Endothelial cell of umbilical vein (primary cell): ENCODE data around the gene TUBB3. TPM values are rescaled to one million over a fixed set of nuclear protein-coding genes. Genes with fewer than 3 reads are reported as not detected.

ENCODE experiments used
- BruUV-seq: library from RNA; stranded (reverse); fragments of 400-500 nt; replicated peaks from 2 replicates; lab custom pipeline; 2021; lab: Mats Ljungman, UMichigan
- CTCF ChIA-PET: fragments of 300-600, 350-600 bp; sonication (Branson Sonifier 250); formaldehyde crosslinking; loops from one replicate; lab custom pipeline; 2021; ENCODE audit warnings: antibody characterized with exemption, inconsistent platforms; lab: Charles Lee
- POLR2A ChIA-PET: fragments of 300-600, 350-600 bp; sonication (Branson Sonifier 250); formaldehyde crosslinking; loops from one replicate; lab custom pipeline; 2021; ENCODE audit warnings: antibody characterized with exemption, inconsistent platforms; lab: Charles Lee
- DNase-seq: peaks from one replicate; pipeline ENCODE4 v3.0.0-alpha.2; 2011; ENCODE audit warnings: low read depth, low spot score
- FAIRE-seq: peaks from 2 replicates; lab custom pipeline; 2011; peaks lifted over from hg19 to GRCh38; lab: Jason Lieb, UNC
- H2AFZ ChIP-seq: 2 replicates; pipeline ENCODE4 v1.6.0; 2012; ENCODE audit warnings: low read depth, low read length, control low read depth, inconsistent platforms
- H3K27ac ChIP-seq: 2 replicates; pipeline ENCODE4 v1.5.1; 2011; ENCODE audit warnings: low read depth, mild to moderate bottlenecking, control low read depth, low read length, moderate library complexity; ENCODE audit not compliant: insufficient read depth
- H3K27me3 ChIP-seq, 2 experiments: 2 replicates each; pipeline versions ENCODE4 v1.6.0 to v1.6.1; 2011; ENCODE audit warnings: low read length in 2 of 2, mixed read lengths in 1 of 2; ENCODE audit not compliant: control insufficient read depth in 2 of 2, insufficient read depth in 2 of 2
- H3K36me3 ChIP-seq, 2 experiments: 2 replicates in 1 of 2; 3 replicates in 1 of 2; pipeline ENCODE4 v1.5.1; 2011; ENCODE audit warnings: low read length in 2 of 2, mild to moderate bottlenecking in 1 of 2, moderate library complexity in 1 of 2; ENCODE audit not compliant: control insufficient read depth in 2 of 2, insufficient read depth in 2 of 2; ENCODE audit errors: extremely low read depth in 1 of 2
- H3K4me1 ChIP-seq: 3 replicates; pipeline ENCODE4 v1.5.1; 2011; ENCODE audit warnings: mild to moderate bottlenecking, low read length; ENCODE audit not compliant: control insufficient read depth, insufficient read depth; ENCODE audit errors: extremely low read depth
- H3K4me2 ChIP-seq: 2 replicates; pipeline ENCODE4 v1.6.1; 2011; ENCODE audit warnings: low read length, control low read depth, mixed read lengths; ENCODE audit not compliant: insufficient read depth
- H3K4me3 ChIP-seq, 3 experiments: fragments of 200-600 bp in 1 of 3; sonication (generic), shearing (Covaris generic) in 1 of 3; replicated peaks in 1 of 3; 2 replicates each; pipeline ENCODE4 v1.5.1; 2011 to 2016; ENCODE audit warnings: control low read depth in 3 of 3, low read length in 3 of 3, mild to moderate bottlenecking in 2 of 3, inconsistent platforms in 1 of 3, low read depth in 1 of 3, moderate library complexity in 1 of 3; ENCODE audit not compliant: insufficient read depth in 1 of 3
- H3K79me2 ChIP-seq: 2 replicates; pipeline ENCODE4 v1.6.0; 2012; ENCODE audit warnings: low read length, inconsistent platforms; ENCODE audit not compliant: control insufficient read depth, insufficient read depth
- H3K9ac ChIP-seq: replicated peaks from 2 replicates; pipeline ENCODE3; 2011; ENCODE audit warnings: low read length, control low read depth; ENCODE audit not compliant: insufficient read depth; ENCODE audit errors: extremely low read depth
- H3K9me1 ChIP-seq: replicated peaks from 3 replicates; pipeline ENCODE4 v1.6.0; 2011; ENCODE audit warnings: mild to moderate bottlenecking, low read length; ENCODE audit not compliant: control insufficient read depth, insufficient read depth; ENCODE audit errors: extremely low read depth
- H3K9me3 ChIP-seq: replicated peaks from 2 replicates; pipeline ENCODE4 v1.5.1; 2012; ENCODE audit warnings: low read length, inconsistent platforms; ENCODE audit not compliant: control insufficient read depth, insufficient read depth
- H4K20me1 ChIP-seq: replicated peaks from 2 replicates; pipeline ENCODE3; 2011; ENCODE audit warnings: mild to moderate bottlenecking, low read length; ENCODE audit not compliant: control insufficient read depth, insufficient read depth; ENCODE audit errors: extremely low read depth
- EZH2 ChIP-seq: IDR thresholded peaks from 2 replicates; pipeline ENCODE4 v1.6.1; 2012; ENCODE audit warnings: borderline replicate concordance, low read depth, mild to moderate bottlenecking, moderate library complexity, low read length, inconsistent platforms; ENCODE audit not compliant: severe bottlenecking
- FOS ChIP-seq: IDR thresholded peaks from 2 replicates; pipeline ENCODE4 v1.6.1; 2011; ENCODE audit warnings: mild to moderate bottlenecking, low read length, moderate library complexity, borderline replicate concordance; ENCODE audit not compliant: insufficient read depth
- GATA2 ChIP-seq: IDR thresholded peaks from 2 replicates; pipeline ENCODE4 v1.7.0; 2011; ENCODE audit warnings: low read depth, mild to moderate bottlenecking, moderate library complexity, mixed read lengths, low read length; ENCODE audit not compliant: insufficient read length, insufficient read depth
- JUN ChIP-seq: IDR thresholded peaks from 2 replicates; pipeline ENCODE4 v1.6.1; 2011; ENCODE audit warnings: borderline replicate concordance, low read depth; ENCODE audit not compliant: insufficient read length, insufficient read depth
- MYC ChIP-seq: IDR thresholded peaks from one replicate; pipeline ENCODE4 v1.6.1; 2011; ENCODE audit warnings: mild to moderate bottlenecking, low read depth, low read length
- POLR2A ChIP-seq: IDR thresholded peaks from 2 replicates; pipeline ENCODE4 v1.6.1; 2012; ENCODE audit warnings: low read depth, mild to moderate bottlenecking, control low read depth, low read length
- POLR2AphosphoS5 ChIP-seq: IDR thresholded peaks from 2 replicates; pipeline ENCODE4 v1.6.1; 2012; ENCODE audit warnings: low read depth, mild to moderate bottlenecking, control low read depth, low read length, moderate library complexity; ENCODE audit not compliant: insufficient read depth
- dilution Hi-C: fragments of 300-500 bp; cut with MboI; formaldehyde crosslinking; loops from one replicate; pipeline ENCODE4 v1.15.0; 2019; ENCODE audit warnings: low sequenced_read_pairs; ENCODE audit not compliant: extremely low pct_ligation_motif_present
- intact Hi-C: fragments of 100-400 bp; cut with micrococcal nuclease; formaldehyde crosslinking; loops from one replicate; pipeline ENCODE4 v1.10.0; 2022
- polyA plus RNA-seq, 4 experiments: library from polyadenylated mRNA; depleted of rRNA in 3 of 4; stranded (reverse) in 3 of 4; unstranded in 1 of 4; fragments of >200 nt; gene quantifications; 2 replicates each; pipeline versions ENCODE4 v1.2.1 to v1.2.3, GENCODE V29; 2011 to 2012; ENCODE audit warnings: missing spikeins in 1 of 4
- total RNA-seq: library from RNA; stranded (reverse); gene quantifications from 2 replicates; pipeline ENCODE4 v1.2.3, GENCODE V29; 2021
- TF ChIP-seq, protein P1 (sequence below), 2 donors: IDR thresholded peaks; 1 replicate in 1 of 2; 2 replicates in 1 of 2; pipeline ENCODE4 v1.5.1; 2011; ENCODE audit warnings: low read length in 2 of 2, mild to moderate bottlenecking in 2 of 2, moderate library complexity in 2 of 2, control low read depth in 1 of 2, inconsistent platforms in 1 of 2, low read depth in 1 of 2; ENCODE audit not compliant: insufficient read depth in 1 of 2; ENCODE audit errors: extremely low read depth in 1 of 2
- TF ChIP-seq, protein P2 (sequence below): IDR thresholded peaks from 2 replicates; pipeline ENCODE4 v1.6.1; 2011; ENCODE audit not compliant: insufficient read depth, insufficient read length

The TUBB3 gene
- total and polyA plus RNA-seq, 2 donors (not counting 3 experiments of a cell fraction or from before 2014, with no cell fraction given) = 170 to 215 TPM

DNA sequence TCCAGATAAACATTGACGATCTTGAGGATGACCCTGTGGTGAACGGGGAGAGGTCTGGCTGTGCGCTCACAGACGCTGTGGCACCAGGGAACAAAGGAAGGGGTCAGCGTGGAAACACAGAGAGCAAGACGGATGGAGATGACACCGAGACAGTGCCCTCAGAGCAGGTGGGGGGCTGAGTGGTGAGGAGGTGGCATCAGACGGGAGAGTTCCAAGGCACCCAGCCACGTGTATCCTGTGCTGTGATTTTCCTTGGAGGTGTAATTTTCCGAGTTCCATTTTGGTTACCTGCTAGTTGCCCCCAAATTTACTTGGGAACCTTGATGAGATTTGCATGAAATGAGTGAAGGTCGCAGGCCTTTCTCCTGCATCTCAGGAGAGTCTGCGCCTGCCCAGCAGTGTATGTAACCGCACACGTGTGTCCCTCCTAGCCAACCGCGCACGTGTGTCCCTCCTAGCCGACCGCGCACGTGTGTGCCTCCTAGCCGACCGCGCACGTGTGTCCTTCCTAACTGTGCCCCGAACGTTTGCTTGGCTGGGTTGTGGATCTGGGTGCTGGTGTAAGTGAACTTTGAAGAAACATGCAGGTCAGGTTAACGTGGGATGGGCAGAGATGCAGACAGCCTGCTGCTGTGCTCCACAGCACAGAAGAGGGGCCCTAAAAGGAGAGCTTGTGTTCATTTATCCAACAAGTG, 39.6 kb upstream of the TUBB3 start:
- intact Hi-C loops = no loop called here
- no TSS peak for BruUV-seq
- H3K36me3 ChIP-seq = peaks cover 20 to 50% of the 10 kb centered on the region in 2 experiments
- H3K27me3 ChIP-seq = no peaks in the 10 kb centered on the region
- no peaks in the 10 kb centered on the region for H3K9me1 ChIP-seq
- H3K9me3 ChIP-seq = no peaks in the 10 kb centered on the region
- peaks cover 41% of the 10 kb centered on the region for H3K79me2 ChIP-seq
- H3K4me3 ChIP-seq = no peak overlapping the region
- no peaks in the 10 kb centered on the region for H3K4me1 ChIP-seq
- H3K9ac ChIP-seq = no peak overlapping the region
- H2AFZ ChIP-seq = no peak overlapping the region
- TF ChIP-seq POLR2A (no peak), POLR2AphosphoS5 (no peak), GATA2 (no peak), FOS (no peak), MYC (no peak), JUN (no peak), EZH2 (no peak)
- TF ChIP-seq, protein P1, sequence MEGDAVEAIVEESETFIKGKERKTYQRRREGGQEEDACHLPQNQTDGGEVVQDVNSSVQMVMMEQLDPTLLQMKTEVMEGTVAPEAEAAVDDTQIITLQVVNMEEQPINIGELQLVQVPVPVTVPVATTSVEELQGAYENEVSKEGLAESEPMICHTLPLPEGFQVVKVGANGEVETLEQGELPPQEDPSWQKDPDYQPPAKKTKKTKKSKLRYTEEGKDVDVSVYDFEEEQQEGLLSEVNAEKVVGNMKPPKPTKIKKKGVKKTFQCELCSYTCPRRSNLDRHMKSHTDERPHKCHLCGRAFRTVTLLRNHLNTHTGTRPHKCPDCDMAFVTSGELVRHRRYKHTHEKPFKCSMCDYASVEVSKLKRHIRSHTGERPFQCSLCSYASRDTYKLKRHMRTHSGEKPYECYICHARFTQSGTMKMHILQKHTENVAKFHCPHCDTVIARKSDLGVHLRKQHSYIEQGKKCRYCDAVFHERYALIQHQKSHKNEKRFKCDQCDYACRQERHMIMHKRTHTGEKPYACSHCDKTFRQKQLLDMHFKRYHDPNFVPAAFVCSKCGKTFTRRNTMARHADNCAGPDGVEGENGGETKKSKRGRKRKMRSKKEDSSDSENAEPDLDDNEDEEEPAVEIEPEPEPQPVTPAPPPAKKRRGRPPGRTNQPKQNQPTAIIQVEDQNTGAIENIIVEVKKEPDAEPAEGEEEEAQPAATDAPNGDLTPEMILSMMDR (IDR thresholded peaks at IDR 0.05; ENCODE audit: extremely low read depth in 1 of 2, insufficient read depth in 1 of 2, low read depth in 1 of 2, low read length in 2 of 2) = no peak
- TF ChIP-seq, protein P2, sequence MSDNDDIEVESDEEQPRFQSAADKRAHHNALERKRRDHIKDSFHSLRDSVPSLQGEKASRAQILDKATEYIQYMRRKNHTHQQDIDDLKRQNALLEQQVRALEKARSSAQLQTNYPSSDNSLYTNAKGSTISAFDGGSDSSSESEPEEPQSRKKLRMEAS = no peak
- DNase-seq = no peak
- dilution Hi-C loops = no loop called here
- no peak for FAIRE-seq
- POLR2A ChIA-PET = no interaction called here
- no peaks in the 10 kb centered on the region for H4K20me1 ChIP-seq
- H3K4me2 ChIP-seq = no peak overlapping the region
- no peak overlapping the region for H3K27ac ChIP-seq
- CTCF ChIA-PET = interaction anchor here (2.4 kb wide), 1 partner anchor 27 kb away, joined by 8 read pairs; no protein-coding TSS in a partner anchor
